GM23338 (cell line): Measurements from ENCODE around the gene CACNB2. TPM values are rescaled to one million over a fixed set of nuclear protein-coding genes. Genes with fewer than 3 reads are reported as not detected.

Experiments used
- ATAC-seq: fragments of 200-7000 bp; cut with Tn5 transposase; 3 replicates; pipeline ENCODE4 v1.9.1; 2020
- DNase-seq: peaks from one replicate; pipeline ENCODE4 v3.0.0-alpha.2; 2015; ENCODE audit warnings: low spot score
- H2AFZ ChIP-seq: fragments of 200-600 bp; sonication (generic); 2 replicates; pipeline ENCODE4 v1.8.0; 2016; ENCODE audit warnings: antibody characterized with exemption, mild to moderate bottlenecking, moderate library complexity
- H3F3A ChIP-seq: fragments of 200-600 bp; sonication (generic); replicated peaks from 2 replicates; pipeline ENCODE4 v1.8.0; 2017; ENCODE audit warnings: antibody characterized with exemption, mixed run types, low read depth
- H3K27ac ChIP-seq: fragments of 200-600 bp; sonication (generic); 2 replicates; pipeline ENCODE4 v1.6.1; 2016; ENCODE audit warnings: low read depth
- H3K27me3 ChIP-seq: fragments of 200-600 bp; sonication (generic); 2 replicates; pipeline ENCODE4 v1.8.0; 2016; ENCODE audit warnings: mild to moderate bottlenecking, mixed run types, moderate library complexity; ENCODE audit not compliant: insufficient read depth
- H3K36me3 ChIP-seq: fragments of 200-600 bp; sonication (generic); 2 replicates; pipeline ENCODE4 v1.8.0; 2016; ENCODE audit warnings: mild to moderate bottlenecking; ENCODE audit not compliant: insufficient read depth
- H3K4me1 ChIP-seq: fragments of 200-600 bp; sonication (generic); 2 replicates; pipeline ENCODE4 v1.8.0; 2016; ENCODE audit warnings: mild to moderate bottlenecking, moderate library complexity; ENCODE audit not compliant: insufficient read depth
- H3K4me2 ChIP-seq: fragments of 200-600 bp; sonication (generic); 2 replicates; pipeline ENCODE4 v1.7.1; 2017; ENCODE audit warnings: mixed run types
- H3K4me3 ChIP-seq: fragments of 200-600 bp; sonication (generic); 2 replicates; pipeline ENCODE4 v1.6.1; 2016; ENCODE audit warnings: mixed run types
- H3K79me2 ChIP-seq: fragments of 200-600 bp; sonication (generic); replicated peaks from 2 replicates; pipeline ENCODE4 v1.8.0; 2017; ENCODE audit warnings: mild to moderate bottlenecking; ENCODE audit not compliant: insufficient read depth
- H3K9me2 ChIP-seq: fragments of 200-600 bp; sonication (generic); 2 replicates; pipeline ENCODE4 v1.8.0; 2017; ENCODE audit not compliant: insufficient read depth
- H4K20me1 ChIP-seq: fragments of 200-600 bp; sonication (generic); replicated peaks from 2 replicates; pipeline ENCODE4 v1.8.0; 2017; ENCODE audit warnings: mild to moderate bottlenecking; ENCODE audit not compliant: insufficient read depth
- H3K27ac Mint-ChIP-seq: 2 replicates; pipeline ENCODE4 v1.8.0; 2020; ENCODE audit warnings: inconsistent platforms, mild to moderate bottlenecking, moderate library complexity, mixed read lengths
- H3K27me3 Mint-ChIP-seq: 3 replicates; pipeline ENCODE4 v1.8.0; 2022; ENCODE audit warnings: low read depth, mild to moderate bottlenecking, moderate library complexity, mixed read lengths, inconsistent platforms; ENCODE audit not compliant: insufficient read depth, poor library complexity
- H3K36me3 Mint-ChIP-seq: 3 replicates; pipeline ENCODE4 v1.8.0; 2021; ENCODE audit warnings: low read depth, mild to moderate bottlenecking, inconsistent platforms, moderate library complexity, mixed read lengths
- H3K4me1 Mint-ChIP-seq: 3 replicates; pipeline ENCODE4 v1.8.0; 2020; ENCODE audit warnings: mild to moderate bottlenecking, inconsistent platforms, mixed read lengths
- H3K4me3 Mint-ChIP-seq: 3 replicates; pipeline ENCODE4 v1.8.0; 2021; ENCODE audit warnings: moderate library complexity, mild to moderate bottlenecking, inconsistent platforms, mixed read lengths
- H3K9me3 Mint-ChIP-seq: 3 replicates; pipeline ENCODE4 v1.8.0; 2020; ENCODE audit warnings: moderate library complexity, mild to moderate bottlenecking, inconsistent platforms, mixed read lengths
- CREB1 ChIP-seq: fragments of 250-450 bp; sonication (Bioruptor Pico); IDR thresholded peaks from 2 replicates; pipeline ENCODE4 v1.5.0; 2020; ENCODE audit warnings: low read depth, mild to moderate bottlenecking, moderate library complexity
- CTCF ChIP-seq, 2 experiments: fragments of 200-600 bp in 1 of 2; sonication (generic) in 1 of 2; conservative IDR thresholded peaks; 2 replicates each; pipeline versions ENCODE4 v1.5.1 to v1.6.1; 2016 to 2017; ENCODE audit warnings: antibody characterized with exemption in 2 of 2, low read depth in 2 of 2, mild to moderate bottlenecking in 2 of 2, moderate library complexity in 1 of 2
- ZNF114 ChIP-seq: fragments of 250-450 bp; sonication (Bioruptor Pico); IDR thresholded peaks from 2 replicates; pipeline ENCODE4 v1.5.0; 2020; ENCODE audit warnings: mild to moderate bottlenecking, moderate library complexity
- ZNF462 ChIP-seq: fragments of 250-450 bp; sonication (Bioruptor Pico); IDR thresholded peaks from 2 replicates; pipeline ENCODE4 v1.5.0; 2020; ENCODE audit warnings: mild to moderate bottlenecking, moderate library complexity
- polyA plus RNA-seq: library from polyadenylated mRNA; unstranded; fragments of >200 nt; fragmentation: Nextera tagmentation; extraction: Ambion mirVana; gene quantifications from 2 replicates; pipeline ENCODE4 v1.2.1, GENCODE V29; 2016
- total RNA-seq: library from RNA; depleted of rRNA; stranded (reverse); fragments of >200 nt; shearing (Covaris generic); gene quantifications from 2 replicates; pipeline ENCODE4 v1.2.3, GENCODE V29; 2014

Gene CACNB2
- total and polyA plus RNA-seq, 2 experiments from 2014 or later: 5.0 to 5.9 TPM

GRCh38 chr10:18233775-18234174 lies 93.6 kb downstream of the CACNB2 start:
- Mint-ChIP-seq H3K4me3 (no peak overlapping the region), H3K27me3 (no peaks in the 10 kb centered on the region), H3K36me3 (no peaks in the 10 kb centered on the region; the same call in 2 of the 3 replicates), H3K27ac (no peak overlapping the region), H3K9me3 (no peaks in the 10 kb centered on the region), H3K4me1 (peaks cover 21% of the 10 kb centered on the region)
- ATAC-seq (peak; percentile 95), DNase-seq (peak; percentile 73)
- Histone ChIP-seq H3F3A (no peaks in the 10 kb centered on the region), H3K9me2 (no peaks in the 10 kb centered on the region), H3K79me2 (no peaks in the 10 kb centered on the region), H3K36me3 (no peaks in the 10 kb centered on the region), H2AFZ (no peak overlapping the region), H3K27ac (no peak overlapping the region), H3K4me2 (no peak overlapping the region), H3K4me1 (peaks cover 5% of the 10 kb centered on the region; the same call in 1 of the 2 replicates), H4K20me1 (no peaks in the 10 kb centered on the region), H3K4me3 (no peak overlapping the region), H3K27me3 (no peaks in the 10 kb centered on the region)
- TF ChIP-seq CTCF (conservative IDR thresholded peaks at IDR 0.05; ENCODE audit: low read depth in 2 of 2): peak; percentile 56 to 84
- TF ChIP-seq ZNF114 (CRISPR knock-in tag): no peak
- 0 out of 2 replicates have a peak, but pooled peaks have one; percentile 35 for TF ChIP-seq ZNF462 (CRISPR knock-in tag)
- no peak for TF ChIP-seq CREB1
